ENCODE data around the gene ARMC10.

GRCh38 chr7:103048833-103049232 lies 26.1 kb upstream of the ARMC10 start:
- TF ChIP-seq CTCF (IDR thresholded peaks at IDR 0.05; ENCODE audit: low read depth, low read length, missing input control): no peak
- TF ChIP-seq TAF1 (conservative IDR thresholded peaks at IDR 0.05): no peak
- TF ChIP-seq MAX (IDR thresholded peaks at IDR 0.05): no peak
- TF ChIP-seq REST (IDR thresholded peaks at IDR 0.05): no peak
- no peak for TF ChIP-seq EGR1 (IDR thresholded peaks at IDR 0.05; ENCODE audit: low read depth in 2 of 2)
- TF ChIP-seq YY1 (IDR thresholded peaks at IDR 0.05): no peak

Data from liver (tissue), 3 donors.